Measurements from ENCODE around the gene CASP9.

CASP9 gene

GRCh38 chr1:15558516-15558915 is 34.5 kb upstream of the CASP9 start:
- TF ChIP-seq CTCF (IDR thresholded peaks at IDR 0.05; ENCODE audit: control insufficient read depth, insufficient read depth, low read depth, low read length, missing control alignments), result no peak
- no peak for DNase-seq (ENCODE audit: low read depth)
- H3K4me3 ChIP-seq (ENCODE audit: control insufficient read depth, low read depth, low read length), result no peak overlapping the region

- no peak for TF ChIP-seq CTCF (IDR thresholded peaks at IDR 0.05; ENCODE audit: control insufficient read depth, insufficient read depth, low read depth, low read length, missing control alignments)
- no peak for DNase-seq (ENCODE audit: low read depth)
- H3K4me3 ChIP-seq (ENCODE audit: control insufficient read depth, low read depth, low read length), result no peak overlapping the region
These were observed 33.6 kb upstream of the CASP9 start for GRCh38 chr1:15557594-15557993.

GRCh38 chr1:15557008-15557407 is 33.0 kb upstream of the CASP9 start:
- H3K4me3 ChIP-seq (ENCODE audit: control insufficient read depth, low read depth, low read length), result no peak overlapping the region

GRCh38 chr1:15550573-15550972 is 26.6 kb upstream of the CASP9 start:
- no peak for DNase-seq (ENCODE audit: low read depth)
- TF ChIP-seq CTCF (IDR thresholded peaks at IDR 0.05; ENCODE audit: control insufficient read depth, insufficient read depth, low read depth, low read length, missing control alignments), result no peak
- no peak overlapping the region for H3K4me3 ChIP-seq (ENCODE audit: control insufficient read depth, low read depth, low read length)

More at GRCh38 chr1:15557008-15557407, 33.0 kb upstream of the CASP9 start:
- no peak for TF ChIP-seq CTCF (IDR thresholded peaks at IDR 0.05; ENCODE audit: control insufficient read depth, insufficient read depth, low read depth, low read length, missing control alignments)
- no peak for DNase-seq (ENCODE audit: low read depth)

GRCh38 chr1:15546641-15547040 is 22.6 kb upstream of the CASP9 start:
- H3K4me3 ChIP-seq (ENCODE audit: control insufficient read depth, low read depth, low read length), result no peak overlapping the region
- no peak for TF ChIP-seq CTCF (IDR thresholded peaks at IDR 0.05; ENCODE audit: control insufficient read depth, insufficient read depth, low read depth, low read length, missing control alignments)
- DNase-seq (ENCODE audit: low read depth), result no peak

GRCh38 chr1:15543589-15544568 is 19.9 kb upstream of the CASP9 start:
- TF ChIP-seq CTCF (IDR thresholded peaks at IDR 0.05; ENCODE audit: control insufficient read depth, insufficient read depth, low read depth, low read length, missing control alignments), result no peak
- DNase-seq (ENCODE audit: low read depth), result no peak
- H3K4me3 ChIP-seq (ENCODE audit: control insufficient read depth, low read depth, low read length), result no peak overlapping the region

All from AG09309 (cell line).